Keratinocyte (primary cell): ENCODE measurements around the gene INPP5A. TPM values are rescaled to one million over a fixed set of nuclear protein-coding genes. Genes with fewer than 3 reads are reported as not detected.

Experiments used
- DNase-seq: peaks from one replicate; pipeline ENCODE4 v3.0.0-alpha.2; 2011; ENCODE audit warnings: low read depth, missing footprints, low spot score
- FAIRE-seq: peaks from 2 replicates; lab custom pipeline; 2011; peaks lifted over from hg19 to GRCh38; lab: Jason Lieb, UNC
- H2AFZ ChIP-seq: 2 replicates; pipeline ENCODE4 v1.6.0; 2012; ENCODE audit warnings: low read length, control low read depth, inconsistent platforms; ENCODE audit not compliant: control insufficient read depth
- H3K27ac ChIP-seq: 2 replicates; pipeline ENCODE4 v1.5.1; 2011; ENCODE audit warnings: low read length; ENCODE audit not compliant: control insufficient read depth, insufficient read depth
- H3K27me3 ChIP-seq: 3 replicates; pipeline ENCODE4 v1.6.0; 2011; ENCODE audit warnings: low read length; ENCODE audit not compliant: control insufficient read depth, insufficient read depth; ENCODE audit errors: extremely low read depth
- H3K36me3 ChIP-seq, 2 experiments: 2 replicates in 1 of 2; 3 replicates in 1 of 2; pipeline ENCODE4 v1.5.1; 2011; ENCODE audit warnings: low read length in 2 of 2, mild to moderate bottlenecking in 1 of 2; ENCODE audit not compliant: control insufficient read depth in 2 of 2, insufficient read depth in 2 of 2; ENCODE audit errors: extremely low read depth in 1 of 2
- H3K4me1 ChIP-seq: 3 replicates; pipeline ENCODE4 v1.5.1; 2011; ENCODE audit warnings: low read length; ENCODE audit not compliant: control insufficient read depth, insufficient read depth; ENCODE audit errors: extremely low read depth
- H3K4me2 ChIP-seq: 3 replicates; pipeline ENCODE4 v1.6.0; 2011; ENCODE audit warnings: low read depth, low read length; ENCODE audit not compliant: control insufficient read depth, insufficient read depth; ENCODE audit errors: extremely low read depth
- H3K4me3 ChIP-seq, 3 experiments: fragments of 200-600 bp in 1 of 3; sonication (generic) in 1 of 3; 2 replicates in 2 of 3; 3 replicates in 1 of 3; pipeline ENCODE4 v1.5.1; 2011 to 2016; ENCODE audit warnings: low read length in 3 of 3, mild to moderate bottlenecking in 3 of 3, control low read depth in 2 of 3, inconsistent platforms in 1 of 3, low read depth in 1 of 3, mixed read lengths in 1 of 3, mixed run types in 1 of 3, moderate library complexity in 1 of 3; ENCODE audit not compliant: control insufficient read depth in 2 of 3, insufficient read depth in 2 of 3; ENCODE audit errors: extremely low read depth in 1 of 3
- H3K79me2 ChIP-seq: 2 replicates; pipeline ENCODE4 v1.6.0; 2012; ENCODE audit warnings: low read length; ENCODE audit not compliant: control insufficient read depth, insufficient read depth
- H3K9ac ChIP-seq: 3 replicates; pipeline ENCODE4 v1.6.0; 2011; ENCODE audit warnings: low read length; ENCODE audit not compliant: control insufficient read depth, insufficient read depth; ENCODE audit errors: extremely low read depth
- H3K9me1 ChIP-seq: 3 replicates; pipeline ENCODE4 v1.6.0; 2011; ENCODE audit warnings: low read length; ENCODE audit not compliant: control insufficient read depth, insufficient read depth; ENCODE audit errors: extremely low read depth
- H3K9me3 ChIP-seq: 2 replicates; pipeline ENCODE4 v1.5.1; 2012; ENCODE audit warnings: low read depth, low read length; ENCODE audit not compliant: control insufficient read depth
- H4K20me1 ChIP-seq: 3 replicates; pipeline ENCODE4 v1.6.0; 2011; ENCODE audit warnings: low read length; ENCODE audit not compliant: control insufficient read depth, insufficient read depth; ENCODE audit errors: extremely low read depth
- CTCF ChIP-seq, 3 experiments: IDR thresholded peaks in 1 of 3; conservative IDR thresholded peaks in 1 of 3; optimal IDR thresholded peaks in 1 of 3; 2 replicates in 2 of 3; 3 replicates in 1 of 3; pipeline versions ENCODE3 to v1.5.1; 2011; ENCODE audit warnings: low read length in 3 of 3, mild to moderate bottlenecking in 3 of 3, moderate library complexity in 2 of 3, control low read depth in 1 of 3, inconsistent platforms in 1 of 3; ENCODE audit not compliant: insufficient read depth in 2 of 3; ENCODE audit errors: extremely low read depth in 1 of 3
- EZH2 ChIP-seq: IDR thresholded peaks from one replicate; pipeline ENCODE4 v1.6.1; 2012; ENCODE audit warnings: inconsistent platforms, mild to moderate bottlenecking, low read length, moderate library complexity
- dilution Hi-C: fragments of 300-500 bp; cut with MboI; formaldehyde crosslinking; loops from one replicate; pipeline ENCODE4 v1.7.0; 2020; ENCODE audit warnings: low sequenced_read_pairs; ENCODE audit not compliant: extremely low pct_ligation_motif_present
- polyA plus RNA-seq, 5 experiments: library from polyadenylated mRNA; depleted of rRNA in 3 of 5; stranded (reverse) in 3 of 5; stranded (forward) in 1 of 5; unstranded in 1 of 5; fragments of >200 nt; gene quantifications; 1 replicate in 1 of 5; 2 replicates in 3 of 5; 3 replicates in 1 of 5; pipeline versions ENCODE4 v1.2.1 to v1.2.3, GENCODE V29; 2011 to 2012; ENCODE audit warnings: missing spikeins in 2 of 5, low read depth in 1 of 5, low replicate concordance in 1 of 5

Gene INPP5A
- polyA plus RNA-seq, 1 donor (not counting 4 experiments of a cell fraction or from before 2014, with no cell fraction given), result 11.2 TPM

DNA sequence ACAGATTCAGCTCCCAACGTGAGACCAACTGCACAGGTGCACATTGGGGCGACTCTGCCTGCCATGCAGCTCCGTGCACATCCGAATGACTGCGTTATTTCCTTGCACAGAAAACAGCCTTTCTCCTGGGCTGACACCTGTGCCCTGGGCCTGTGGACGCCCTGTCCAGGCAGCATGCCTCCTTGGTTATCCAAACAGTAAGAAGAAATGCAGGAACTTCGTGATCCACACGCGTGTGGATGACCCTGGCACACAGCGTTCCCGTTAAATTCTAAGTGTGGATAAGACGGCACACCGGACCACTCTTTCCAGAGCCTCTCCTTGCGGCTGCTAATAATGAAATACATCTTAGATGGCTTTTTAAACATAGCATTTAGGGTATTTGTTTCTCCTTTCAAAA, 208.8 kb downstream of the INPP5A start:
- dilution Hi-C loops, result no loop called here
- Histone ChIP-seq H3K4me3 (no peak overlapping the region), H3K27ac (no peak overlapping the region), H3K9me1 (no peaks in the 10 kb centered on the region), H4K20me1 (no peaks in the 10 kb centered on the region), H3K36me3 (peaks cover 0 to 6% of the 10 kb centered on the region in 2 experiments), H3K9me3 (no peaks in the 10 kb centered on the region), H2AFZ (no peak overlapping the region), H3K4me1 (no peaks in the 10 kb centered on the region), H3K4me2 (no peak overlapping the region), H3K79me2 (no peaks in the 10 kb centered on the region), H3K27me3 (no peaks in the 10 kb centered on the region), H3K9ac (no peak overlapping the region)
- DNase-seq (no peak), FAIRE-seq (no peak)
- TF ChIP-seq EZH2 (no peak), CTCF (optimal IDR thresholded peaks at IDR 0.05 in 1 of 3, IDR thresholded peaks at IDR 0.05 in 1 of 3, conservative IDR thresholded peaks at IDR 0.05 in 1 of 3; ENCODE audit: extremely low read depth in 1 of 3, insufficient read depth in 2 of 3, low read length in 3 of 3) (no peak)

DNA sequence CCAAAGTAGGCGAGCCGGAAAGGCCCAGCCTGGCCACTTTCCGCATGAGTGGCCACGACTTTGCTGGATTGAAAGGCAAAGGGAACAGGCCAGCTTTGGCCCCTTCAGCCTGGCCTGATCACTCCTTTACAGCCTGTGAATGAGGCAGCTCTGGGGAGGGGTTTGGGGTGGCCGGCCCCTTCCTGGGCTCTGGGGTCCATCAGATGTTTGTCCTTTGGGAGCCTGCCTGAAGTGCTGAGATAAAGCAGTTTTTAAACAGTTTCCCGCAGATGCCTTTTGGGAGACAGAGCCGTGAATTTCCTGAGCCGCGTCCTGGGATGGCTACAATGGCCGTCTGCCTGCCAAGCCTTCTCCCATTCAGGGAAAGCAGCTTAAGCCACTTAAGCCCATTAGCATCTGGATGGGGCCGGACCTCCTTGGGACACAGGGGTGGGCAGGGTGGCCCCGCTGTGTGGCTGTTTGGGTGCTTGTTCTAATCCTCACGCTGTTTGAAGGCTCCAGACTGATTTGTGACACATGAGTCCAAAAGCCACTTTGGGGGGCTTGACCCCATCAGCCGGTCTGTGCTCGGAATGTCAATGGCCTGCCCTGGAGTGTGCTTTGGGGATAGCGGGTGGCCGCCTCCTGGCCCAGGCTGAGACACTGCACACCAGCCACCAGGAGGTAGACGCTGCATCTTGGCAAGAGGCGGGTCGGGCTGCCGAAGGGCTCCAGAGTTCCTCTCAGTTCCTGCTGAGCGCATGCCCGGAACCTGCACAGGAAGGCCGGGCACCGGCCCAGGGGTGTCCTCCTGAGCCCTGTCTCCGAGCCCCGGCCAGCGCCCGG, 209.4 kb downstream of the INPP5A start:
- peaks cover 0 to 6% of the 10 kb centered on the region in 2 experiments for H3K36me3 ChIP-seq
- H3K27me3 ChIP-seq, result no peaks in the 10 kb centered on the region
- H3K79me2 ChIP-seq, result no peaks in the 10 kb centered on the region
- TF ChIP-seq EZH2 (no peak), CTCF (optimal IDR thresholded peaks at IDR 0.05 in 1 of 3, IDR thresholded peaks at IDR 0.05 in 1 of 3, conservative IDR thresholded peaks at IDR 0.05 in 1 of 3; ENCODE audit: extremely low read depth in 1 of 3, insufficient read depth in 2 of 3, low read length in 3 of 3) (no peak)
- no peaks in the 10 kb centered on the region for H3K9me1 ChIP-seq
- H3K9ac ChIP-seq, result no peak overlapping the region
- dilution Hi-C loops, result no loop called here
- H4K20me1 ChIP-seq, result no peaks in the 10 kb centered on the region
- no peak overlapping the region for H3K27ac ChIP-seq
- no peaks in the 10 kb centered on the region for H3K9me3 ChIP-seq
- H3K4me3 ChIP-seq, result no peak overlapping the region
- DNase-seq, result no peak
- H2AFZ ChIP-seq, result no peak overlapping the region
- H3K4me1 ChIP-seq, result no peaks in the 10 kb centered on the region
- no peak overlapping the region for H3K4me2 ChIP-seq
- FAIRE-seq, result no peak
